Transverse colon (tissue), 4 donors: ENCODE data around the gene LRRC63. TPM values are rescaled to one million over a fixed set of nuclear protein-coding genes. Genes with fewer than 3 reads are reported as not detected.

Experiments used
- DNase-seq: peaks from one replicate; pipeline ENCODE4 v3.0.0-alpha.2; 2019
- H3K27ac ChIP-seq, 4 donors: fragments of 200-600 bp; sonication (generic); 2 replicates each; pipeline ENCODE4 v1.5.1; 2016 to 2018; ENCODE audit warnings: inconsistent platforms in 4 of 4
- H3K27me3 ChIP-seq: fragments of 200-600 bp; sonication (generic); 2 replicates; pipeline ENCODE4 v1.5.1; 2017; ENCODE audit warnings: inconsistent platforms
- H3K36me3 ChIP-seq, 4 donors: fragments of 200-600 bp; sonication (generic); 2 replicates each; pipeline ENCODE4 v1.5.1; 2017 to 2019; ENCODE audit warnings: inconsistent platforms in 4 of 4
- H3K4me1 ChIP-seq, 4 donors: fragments of 200-600 bp; sonication (generic); 2 replicates each; pipeline ENCODE4 v1.5.1; 2017 to 2020; ENCODE audit warnings: inconsistent platforms in 4 of 4
- H3K4me3 ChIP-seq, 4 donors: fragments of 200-600 bp; sonication (generic); 1 replicate in 1 of 4; 2 replicates in 3 of 4; pipeline versions ENCODE4 v1.5.1 to v1.6.1; 2017 to 2019; ENCODE audit warnings: inconsistent platforms in 4 of 4
- H3K9me3 ChIP-seq, 2 donors: fragments of 200-600 bp; sonication (generic); 2 replicates each; pipeline ENCODE4 v1.5.1; 2017 to 2019; ENCODE audit warnings: inconsistent platforms in 2 of 2
- EP300 ChIP-seq: sonication (generic); formaldehyde crosslinking; IDR thresholded peaks from one replicate; pipeline ENCODE4 v1.6.1; 2017; ENCODE audit warnings: antibody characterized with exemption, low read depth
- POLR2A ChIP-seq: fragments of 450-650 bp; IDR thresholded peaks from one replicate; pipeline ENCODE4 v1.6.1; 2016; ENCODE audit warnings: antibody characterized with exemption, mild to moderate bottlenecking, moderate library complexity
- POLR2AphosphoS5 ChIP-seq, 3 donors: sonication (generic); formaldehyde crosslinking; IDR thresholded peaks; one replicate each; pipeline ENCODE4 v1.6.1; 2016; ENCODE audit warnings: antibody characterized with exemption in 3 of 3
- WGBS, 2 donors: methylation state at CpG; one replicate each; pipeline ENCODE4 v1.1.5; 2018; ENCODE audit warnings: low coverage in 1 of 2; 5-methylcytosine and 5-hydroxymethylcytosine counted together
- in situ Hi-C, 4 donors: fragments of 200-750 bp; cut with MboI; loops; one replicate each; pipeline versions ENCODE4 v1.15.0 to v1.15.1; 2017; ENCODE audit warnings: low sequenced_read_pairs in 3 of 4, low pct_ligation_motif_present in 1 of 4, low pct_unique_long_range_greater_than_20kb in 1 of 4
- intact Hi-C: fragments of 100-400 bp; cut with DNase I; formaldehyde crosslinking; loops from one replicate; pipeline ENCODE4 v1.15.1; 2023; ENCODE audit warnings: low total_unique reads
- total RNA-seq, 4 donors: library from RNA; depleted of rRNA; stranded (reverse); fragments of >200 nt; gene quantifications; one replicate each; pipeline ENCODE4 v1.1.0, GENCODE V29; 2016
- TF ChIP-seq, protein P1 (sequence below), 5 experiments: fragments of 200-600 bp in 3 of 5; fragments of 450-650 bp in 2 of 5; sonication (generic) in 3 of 5; IDR thresholded peaks; 1 replicate in 2 of 5; 2 replicates in 3 of 5; pipeline ENCODE4 v1.5.1; 2016 to 2017; ENCODE audit warnings: antibody characterized with exemption in 5 of 5, inconsistent platforms in 3 of 5, mild to moderate bottlenecking in 2 of 5, moderate library complexity in 1 of 5

Gene LRRC63
- total RNA-seq, 4 donors from 2014 or later: 0.32 TPM; not detected in 3

DNA sequence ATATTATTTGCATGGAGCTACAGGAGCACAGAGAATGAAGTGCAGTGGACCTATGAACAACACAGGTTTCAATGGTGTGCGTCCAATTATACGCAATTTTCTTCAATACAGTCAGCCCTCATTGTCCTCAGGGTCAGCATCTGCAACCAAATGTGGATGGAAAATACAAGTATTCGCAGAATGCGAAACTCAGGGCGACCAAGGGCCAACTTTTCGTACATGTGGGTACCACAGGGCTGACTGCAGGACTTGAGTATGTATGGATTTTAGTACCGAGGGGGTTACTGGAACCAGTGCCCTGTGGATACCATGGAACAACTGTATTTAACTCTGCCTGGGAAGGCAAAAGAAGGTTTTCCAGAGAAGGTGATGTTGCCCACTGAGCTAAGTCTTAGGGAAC lies 40.0 kb upstream of the LRRC63 start:
- Histone ChIP-seq H3K4me3 (no peak overlapping the region), H3K36me3 (no peaks in the 10 kb centered on the region), H3K27me3 (no peaks in the 10 kb centered on the region), H3K27ac (peak overlapping the region; percentile 45 to 69 (median 50)), H3K4me1 (peaks cover 0 to 30% (median 0%) of the 10 kb centered on the region in 4 donors), H3K9me3 (no peaks in the 10 kb centered on the region)
- no peak for TF ChIP-seq EP300
- no peak for DNase-seq
- in situ Hi-C loops: no loop called here
- 83 to 92% methylated on average over 4 to 7 of the region's 7 CpGs for WGBS, 2 donors
- intact Hi-C loops: no loop called here

DNA sequence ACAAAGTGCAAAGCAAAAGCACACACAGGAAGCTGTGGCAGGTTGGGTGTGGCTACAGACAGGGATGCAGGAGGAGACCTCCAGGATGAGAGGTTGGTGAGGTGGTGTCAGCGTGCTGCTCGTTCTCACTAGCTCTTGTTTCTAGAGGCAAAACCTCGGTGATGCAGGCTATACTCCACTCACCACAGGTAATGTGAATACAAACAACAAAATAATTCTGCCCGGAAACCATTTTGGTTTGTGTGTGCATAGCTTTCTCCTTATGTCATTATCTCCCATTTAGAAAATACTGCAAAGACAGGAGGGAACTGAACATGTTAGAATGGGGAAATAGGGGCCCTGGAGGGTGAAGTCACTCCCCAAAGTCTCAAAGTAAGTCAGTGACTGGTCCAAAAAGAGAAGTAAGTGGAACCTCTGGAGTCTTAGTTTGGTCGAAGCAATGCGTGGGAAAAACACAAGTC lies 39.2 kb upstream of the LRRC63 start:
- TF ChIP-seq, protein P1, sequence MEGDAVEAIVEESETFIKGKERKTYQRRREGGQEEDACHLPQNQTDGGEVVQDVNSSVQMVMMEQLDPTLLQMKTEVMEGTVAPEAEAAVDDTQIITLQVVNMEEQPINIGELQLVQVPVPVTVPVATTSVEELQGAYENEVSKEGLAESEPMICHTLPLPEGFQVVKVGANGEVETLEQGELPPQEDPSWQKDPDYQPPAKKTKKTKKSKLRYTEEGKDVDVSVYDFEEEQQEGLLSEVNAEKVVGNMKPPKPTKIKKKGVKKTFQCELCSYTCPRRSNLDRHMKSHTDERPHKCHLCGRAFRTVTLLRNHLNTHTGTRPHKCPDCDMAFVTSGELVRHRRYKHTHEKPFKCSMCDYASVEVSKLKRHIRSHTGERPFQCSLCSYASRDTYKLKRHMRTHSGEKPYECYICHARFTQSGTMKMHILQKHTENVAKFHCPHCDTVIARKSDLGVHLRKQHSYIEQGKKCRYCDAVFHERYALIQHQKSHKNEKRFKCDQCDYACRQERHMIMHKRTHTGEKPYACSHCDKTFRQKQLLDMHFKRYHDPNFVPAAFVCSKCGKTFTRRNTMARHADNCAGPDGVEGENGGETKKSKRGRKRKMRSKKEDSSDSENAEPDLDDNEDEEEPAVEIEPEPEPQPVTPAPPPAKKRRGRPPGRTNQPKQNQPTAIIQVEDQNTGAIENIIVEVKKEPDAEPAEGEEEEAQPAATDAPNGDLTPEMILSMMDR (IDR thresholded peaks at IDR 0.05): no peak
- TF ChIP-seq POLR2AphosphoS5 (IDR thresholded peaks at IDR 0.05) (no peak), POLR2A (no peak), EP300 (no peak)
- intact Hi-C loops: no loop called here
- Histone ChIP-seq H3K4me3 (no peak overlapping the region), H3K27me3 (no peaks in the 10 kb centered on the region), H3K9me3 (no peaks in the 10 kb centered on the region), H3K4me1 (peaks cover 0 to 30% (median 0%) of the 10 kb centered on the region in 4 donors), H3K36me3 (no peaks in the 10 kb centered on the region), H3K27ac (peak overlapping the region; percentile 45 to 69 (median 50))
- WGBS, 2 donors: 63 to 78% methylated on average over 6 of the region's 6 CpGs
- in situ Hi-C loops: no loop called here
- DNase-seq: peak; percentile 41

DNA sequence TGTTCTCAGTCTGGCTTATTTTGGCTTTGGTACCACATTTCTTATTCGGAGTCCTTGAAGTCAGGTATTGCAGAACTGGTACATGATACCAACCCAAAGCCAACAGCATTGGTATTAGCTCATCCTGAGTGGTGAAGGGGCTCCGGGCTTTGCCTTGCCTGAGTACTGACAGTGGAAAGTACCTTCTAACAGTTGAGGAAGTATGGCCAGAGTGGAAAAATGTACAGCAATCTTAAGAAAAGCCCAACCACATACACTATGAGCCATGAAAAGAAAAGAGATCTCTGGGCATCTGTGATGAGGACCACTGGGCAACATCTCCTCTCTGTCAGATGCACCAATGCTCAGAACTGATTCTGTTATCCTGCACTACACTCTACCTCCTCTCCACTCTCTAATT lies 38.1 kb upstream of the LRRC63 start:
- DNase-seq: no peak
- in situ Hi-C loops: no loop called here
- H3K27ac ChIP-seq: peak overlapping the region in 3 of 4 donors; percentile 1 to 45 (median 4)
- peaks cover 0 to 30% (median 0%) of the 10 kb centered on the region in 4 donors for H3K4me1 ChIP-seq
- H3K36me3 ChIP-seq: no peaks in the 10 kb centered on the region
- H3K27me3 ChIP-seq: no peaks in the 10 kb centered on the region
- TF ChIP-seq, protein P1 (IDR thresholded peaks at IDR 0.05): no peak
- TF ChIP-seq POLR2A: no peak
- TF ChIP-seq EP300: no peak
- TF ChIP-seq POLR2AphosphoS5 (IDR thresholded peaks at IDR 0.05): no peak
- WGBS, 2 donors: 64% methylated on average over 2 of the region's 2 CpGs; no CpG with 5 or more reads in 1 of the 2 donors
- no peaks in the 10 kb centered on the region for H3K9me3 ChIP-seq
- H3K4me3 ChIP-seq: no peak overlapping the region
- intact Hi-C loops: no loop called here

DNA sequence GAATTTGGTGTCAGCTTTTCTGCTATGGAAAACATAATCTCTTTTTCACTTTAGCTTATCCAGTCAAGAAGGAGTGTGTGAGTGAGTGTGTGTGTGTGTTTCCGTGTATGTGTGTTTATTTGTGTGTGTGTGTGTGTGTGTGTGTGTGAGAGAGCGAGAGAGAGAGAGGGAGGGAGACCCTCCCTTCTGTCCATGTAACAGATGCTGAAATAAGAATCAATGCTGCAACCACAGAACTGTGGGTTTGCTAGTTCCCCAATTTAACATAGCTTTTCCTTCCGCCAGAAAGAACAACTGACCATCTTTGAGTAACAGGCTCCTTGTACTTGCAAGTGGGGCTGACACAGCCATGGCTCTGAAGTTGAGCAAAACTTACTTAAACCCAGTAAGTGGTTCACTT lies 35.0 kb upstream of the LRRC63 start:
- TF ChIP-seq POLR2A (no peak), EP300 (no peak), POLR2AphosphoS5 (IDR thresholded peaks at IDR 0.05) (no peak)
- TF ChIP-seq, protein P1 (IDR thresholded peaks at IDR 0.05): no peak
- DNase-seq: no peak
- WGBS, 2 donors: 52 to 55% methylated on average over 2 to 3 of the region's 3 CpGs
- no peaks in the 10 kb centered on the region for H3K36me3 ChIP-seq
- no peaks in the 10 kb centered on the region for H3K9me3 ChIP-seq
- H3K27me3 ChIP-seq: no peaks in the 10 kb centered on the region
- H3K4me3 ChIP-seq: peak overlapping the region in 1 of 4 donors; percentile 25
- intact Hi-C loops (no loop called here), in situ Hi-C loops (no loop called here)
- peaks cover 0 to 10% (median 0%) of the 10 kb centered on the region in 4 donors for H3K4me1 ChIP-seq
- H3K27ac ChIP-seq: peak overlapping the region; percentile 51 to 73 (median 57)

DNA sequence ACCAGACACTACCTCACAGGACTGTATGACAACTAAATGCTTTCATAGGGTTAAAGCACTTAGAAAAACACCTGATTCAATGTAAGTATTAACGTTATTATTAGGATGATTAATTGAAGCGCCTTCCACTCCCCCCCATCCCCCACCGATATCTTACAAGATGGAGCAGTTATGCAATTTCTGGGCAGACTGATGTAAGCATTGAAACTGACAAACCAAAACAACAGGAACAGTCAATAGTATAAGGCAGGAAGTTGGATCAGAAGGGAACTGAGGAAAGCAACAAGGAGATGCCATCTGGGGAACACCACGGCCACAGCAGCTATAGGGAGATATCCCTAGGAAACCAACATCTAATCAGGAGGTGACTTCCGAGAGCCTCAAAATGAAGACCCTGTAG lies 33.6 kb upstream of the LRRC63 start:
- no peaks in the 10 kb centered on the region for H3K9me3 ChIP-seq
- 61 to 71% methylated on average over 4 to 5 of the region's 5 CpGs for WGBS, 2 donors
- H3K27me3 ChIP-seq: no peaks in the 10 kb centered on the region
- H3K36me3 ChIP-seq: no peaks in the 10 kb centered on the region
- H3K27ac ChIP-seq: peak overlapping the region; percentile 51 to 73 (median 57)
- no peak for DNase-seq
- in situ Hi-C loops: no loop called here
- intact Hi-C loops: no loop called here
- TF ChIP-seq, protein P1 (IDR thresholded peaks at IDR 0.05): no peak
- TF ChIP-seq POLR2AphosphoS5 (IDR thresholded peaks at IDR 0.05): no peak
- no peak for TF ChIP-seq EP300
- peaks cover 0 to 12% (median 0%) of the 10 kb centered on the region in 4 donors for H3K4me1 ChIP-seq
- H3K4me3 ChIP-seq: peak overlapping the region in 1 of 4 donors; percentile 25
